ENCODE results near the gene ITGB7. TPM values are rescaled to one million over a fixed set of nuclear protein-coding genes. Genes with fewer than 3 reads are reported as not detected.

Gene ITGB7
- total and polyA plus RNA-seq, 10 of the 15 experiments (the other 5 are each of a cell fraction or from before 2014, with no cell fraction given), result 54.5 to 487 (median 252) TPM

- no peak for TF ChIP-seq ZNF592 (IDR thresholded peaks at IDR 0.05)
- TF ChIP-seq ZNF687 (IDR thresholded peaks at IDR 0.05), result no peak
- peak; percentile 79 for TF ChIP-seq RUNX3 (IDR thresholded peaks at IDR 0.05; ENCODE audit: low read length)
- TF ChIP-seq BCL3 (IDR thresholded peaks at IDR 0.05; ENCODE audit: borderline replicate concordance, insufficient read depth, low read depth, low read length, poor library complexity, severe bottlenecking), result no peak
- TF ChIP-seq MTA2 (IDR thresholded peaks at IDR 0.05; ENCODE audit: low read depth), result peak; percentile 42; the same call in 1 of the 2 replicates
- peak; percentile 68 for TF ChIP-seq CREM (IDR thresholded peaks at IDR 0.05; ENCODE audit: low read depth)
- peak; percentile 51; the same call in 1 of the 2 replicates for TF ChIP-seq LARP7 (IDR thresholded peaks at IDR 0.05)
- TF ChIP-seq MTA3 (IDR thresholded peaks at IDR 0.05; ENCODE audit: borderline replicate concordance, low read length), result peak; percentile 77; the same call in 1 of the 2 replicates
- no peak for TF ChIP-seq USF2 (IDR thresholded peaks at IDR 0.05; ENCODE audit: borderline replicate concordance, low read depth, low read length)
- no peak for TF ChIP-seq PBX3 (IDR thresholded peaks at IDR 0.05; ENCODE audit: insufficient replicate concordance, low read depth, low read length)
- TF ChIP-seq ZBTB40 (IDR thresholded peaks at IDR 0.05; ENCODE audit: borderline replicate concordance), result no peak
- TF ChIP-seq CHD2 (IDR thresholded peaks at IDR 0.05; ENCODE audit: borderline replicate concordance, low read depth, low read length), result no peak
- TF ChIP-seq PAX5 (IDR thresholded peaks at IDR 0.05; ENCODE audit: borderline replicate concordance, low read depth, low read length), result peak; percentile 58; the same call in 1 of the 2 replicates
Measured at GRCh38 chr12:53207042-53207441, at the start of gene ITGB7 (continued).

All from GM12878 (cell line).